ENCODE results near the gene WBP1L. TPM values are rescaled to one million over a fixed set of nuclear protein-coding genes. Genes with fewer than 3 reads are reported as not detected.
A peak's percentile ranks its signal among the peaks of the same experiment; 100 is the strongest.

The WBP1L gene
- total and polyA plus RNA-seq, 2 of the 13 experiments (the other 11 are each of a cell fraction or from before 2014, with no cell fraction given), result 8.3 to 12.3 TPM

- TF ChIP-seq KLF16 (CRISPR knock-in tag; IDR thresholded peaks at IDR 0.05) (peak in 1 of 2 experiments; percentile 77; a peak in 1 of 4 replicates), HNF1B (CRISPR knock-in tag; IDR thresholded peaks at IDR 0.05) (peak; percentile 37; the same call in 1 of the 2 replicates), GLI4 (CRISPR knock-in tag; IDR thresholded peaks at IDR 0.05; ENCODE audit: borderline replicate concordance) (no peak), ZNF598 (CRISPR knock-in tag; IDR thresholded peaks at IDR 0.05; ENCODE audit: borderline replicate concordance) (0 out of 2 replicates have a peak, but pooled peaks have one; percentile 40), CBFB (CRISPR knock-in tag; IDR thresholded peaks at IDR 0.05) (no peak), YEATS2 (CRISPR knock-in tag; IDR thresholded peaks at IDR 0.05; ENCODE audit: borderline replicate concordance) (peak; percentile 26; the same call in 1 of the 2 replicates), U2AF1 (optimal IDR thresholded peaks at IDR 0.05; ENCODE audit: low read depth, low read length) (peak; percentile 69), KMT2B (CRISPR knock-in tag; IDR thresholded peaks at IDR 0.05) (no peak; the same call in 1 of the 2 replicates), DMAP1 (CRISPR knock-in tag; IDR thresholded peaks at IDR 0.05) (peak; percentile 23; the same call in 1 of the 2 replicates), ZC3H13 (CRISPR knock-in tag; IDR thresholded peaks at IDR 0.05) (peak; percentile 81), CREM (IDR thresholded peaks at IDR 0.05) (peak; percentile 91), CREM (CRISPR knock-in tag; IDR thresholded peaks at IDR 0.05) (0 out of 2 replicates have a peak, but pooled peaks have one; percentile 34), NONO (IDR thresholded peaks at IDR 0.05) (no peak), NONO (CRISPR knock-in tag; conservative IDR thresholded peaks at IDR 0.05) (peak; percentile 88), ZNF75D (CRISPR knock-in tag; IDR thresholded peaks at IDR 0.05; ENCODE audit: borderline replicate concordance) (0 out of 2 replicates have a peak, but pooled peaks have one; percentile 37), AKAP8 (CRISPR knock-in tag; IDR thresholded peaks at IDR 0.05) (no peak; the same call in 1 of the 2 replicates), KLF12 (CRISPR knock-in tag; IDR thresholded peaks at IDR 0.05; ENCODE audit: borderline replicate concordance) (peak; percentile 82; the same call in 1 of the 2 replicates), KDM4B (CRISPR knock-in tag; IDR thresholded peaks at IDR 0.05) (peak; percentile 24; the same call in 1 of the 2 replicates), TFE3 (CRISPR knock-in tag; IDR thresholded peaks at IDR 0.05) (peak; percentile 27; the same call in 1 of the 2 replicates), TFDP2 (CRISPR knock-in tag; IDR thresholded peaks at IDR 0.05) (peak; percentile 59; the same call in 1 of the 2 replicates), HDAC1 (CRISPR knock-in tag; IDR thresholded peaks at IDR 0.05) (peak; percentile 74), ZFP82 (CRISPR knock-in tag; IDR thresholded peaks at IDR 0.05; ENCODE audit: borderline replicate concordance) (no peak), HOXA3 (CRISPR knock-in tag; IDR thresholded peaks at IDR 0.05) (peak; percentile 89), NR2F6 (IDR thresholded peaks at IDR 0.05) (no peak), NR2F6 (CRISPR knock-in tag; IDR thresholded peaks at IDR 0.05) (0 out of 2 replicates have a peak, but pooled peaks have one; percentile 18), ZFY (CRISPR knock-in tag; IDR thresholded peaks at IDR 0.05) (peak; percentile 22; the same call in 1 of the 2 replicates), PRPF4 (IDR thresholded peaks at IDR 0.05; ENCODE audit: low read depth, low read length, poor library complexity, severe bottlenecking) (no peak), SAP130 (CRISPR knock-in tag; IDR thresholded peaks at IDR 0.05; ENCODE audit: low read depth) (peak; percentile 93), SP4 (CRISPR knock-in tag; IDR thresholded peaks at IDR 0.05) (peak; percentile 78)
Observed at GRCh38 chr10:102743588-102744373, at the start of gene WBP1L (continued).
